Stimulated activated CD8-positive, alpha-beta memory T cell treated with anti-CD3 and anti-CD28 coated beads, Interleukin-7, amount 100 ng/mL, for 24 hours (primary cell): ENCODE measurements around the gene HMCN2.

ENCODE experiments used
- DNase-seq: peaks from one replicate; pipeline ENCODE4 v3.0.0-alpha.2; 2020; ENCODE audit warnings: low read depth

Gene HMCN2

GRCh38 chr9:130265431-130266235 is at the start of gene HMCN2:
TSS of gene HMCN2 (plus strand) at chr9:130265760. CDS start at chr9:130265879, 119 bp downstream.
- no peak for DNase-seq

- DNase-seq: no peak
Measured at GRCh38 chr9:130217838-130218237, 47.7 kb upstream of the HMCN2 start.

- DNase-seq: no peak
Measured at GRCh38 chr9:130219661-130220096, 45.9 kb upstream of the HMCN2 start.

- no peak for DNase-seq
Measured at GRCh38 chr9:130220352-130220751, 45.2 kb upstream of the HMCN2 start.

- no peak for DNase-seq
Measured at GRCh38 chr9:130222833-130223232, 42.7 kb upstream of the HMCN2 start.

GRCh38 chr9:130225071-130225470 is 40.5 kb upstream of the HMCN2 start:
- no peak for DNase-seq

GRCh38 chr9:130225586-130225985 is 40.0 kb upstream of the HMCN2 start:
- no peak for DNase-seq

GRCh38 chr9:130226112-130226511 is 39.4 kb upstream of the HMCN2 start:
- DNase-seq: no peak

- DNase-seq: no peak
Measured at GRCh38 chr9:130227833-130228232, 37.7 kb upstream of the HMCN2 start.

GRCh38 chr9:130229759-130230158 is 35.8 kb upstream of the HMCN2 start:
- no peak for DNase-seq

- no peak for DNase-seq
Measured at GRCh38 chr9:130230631-130231030, 34.9 kb upstream of the HMCN2 start.

GRCh38 chr9:130232899-130233586 is 32.5 kb upstream of the HMCN2 start:
- no peak for DNase-seq

- DNase-seq: no peak
Measured at GRCh38 chr9:130233587-130233945, 32.0 kb upstream of the HMCN2 start.

- DNase-seq: no peak
Measured at GRCh38 chr9:130234340-130235260, 31.0 kb upstream of the HMCN2 start.

- DNase-seq: peak; percentile 51
Measured at GRCh38 chr9:130235558-130236435, 29.8 kb upstream of the HMCN2 start.

GRCh38 chr9:130236436-130236985 is 29.0 kb upstream of the HMCN2 start:
- DNase-seq: no peak

GRCh38 chr9:130237076-130237475 is 28.5 kb upstream of the HMCN2 start:
- no peak for DNase-seq

- DNase-seq: no peak
Measured at GRCh38 chr9:130237763-130238524, 27.6 kb upstream of the HMCN2 start.

- DNase-seq: no peak
Measured at GRCh38 chr9:130239363-130239695, 26.2 kb upstream of the HMCN2 start.

- no peak for DNase-seq
Measured at GRCh38 chr9:130239741-130240241, 25.8 kb upstream of the HMCN2 start.
